ENCODE data around the gene HIVEP2. TPM values are rescaled to one million over a fixed set of nuclear protein-coding genes. Genes with fewer than 3 reads are reported as not detected.

Gene HIVEP2
- total and polyA plus RNA-seq, 5 donors from 2014 or later = 9.7 to 76.7 (median 12.3) TPM

DNA sequence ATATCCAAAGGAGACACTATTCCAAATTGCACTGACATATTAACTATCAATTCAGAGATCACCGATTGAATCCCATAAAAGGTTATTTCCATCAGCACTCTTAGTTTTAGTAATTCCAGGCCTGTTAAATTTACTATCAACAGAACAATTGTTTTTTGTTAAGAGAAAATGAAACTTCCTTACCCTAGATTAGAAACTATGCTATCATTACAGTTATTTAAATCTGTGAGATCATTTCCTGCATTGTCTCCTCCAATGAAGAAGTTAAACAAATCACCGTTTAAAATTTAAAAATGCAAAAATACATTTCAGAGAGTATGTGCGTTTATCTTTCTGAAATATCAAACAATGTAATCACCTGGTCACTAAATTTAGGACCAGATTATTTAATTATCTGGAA is 57.5 kb downstream of the HIVEP2 start:
- H3K4me1 ChIP-seq (ENCODE audit: control insufficient read depth, insufficient read depth, low read length, poor library complexity, severe bottlenecking) = peaks cover 72% of the 10 kb centered on the region
- Mint-ChIP-seq H3K36me3 (no peaks in the 10 kb centered on the region), H3K27ac (peak overlapping the region; percentile 89 to 97 (median 94)), H3K4me3 (peak overlapping the region; percentile 51 to 89 (median 77)), H3K4me1 (peaks cover 51 to 95% (median 84%) of the 10 kb centered on the region in 4 donors), H3K9me3 (peaks cover 0 to 2% (median 0%) of the 10 kb centered on the region in 7 donors), H3K27me3 (no peaks in the 10 kb centered on the region)
- no peaks in the 10 kb centered on the region for H3K9me3 ChIP-seq (ENCODE audit: control insufficient read depth in 2 of 2, low read length in 2 of 2)
- ATAC-seq (ENCODE audit: low read depth in 2 of 2) (no peak), DNase-seq (peak in 1 of 3 donors; percentile 59)
- peak overlapping the region; percentile 95 for H3K4me3 ChIP-seq (ENCODE audit: low read depth, low read length)
- H3K27ac ChIP-seq (ENCODE audit: insufficient read depth, low read length, poor library complexity, severe bottlenecking) = peak overlapping the region; percentile 95
- H3K27me3 ChIP-seq (ENCODE audit: control insufficient read depth, insufficient read depth, low read length) = no peaks in the 10 kb centered on the region
- H3K36me3 ChIP-seq (ENCODE audit: control insufficient read depth, insufficient read depth, low read length) = peaks cover 3% of the 10 kb centered on the region

DNA sequence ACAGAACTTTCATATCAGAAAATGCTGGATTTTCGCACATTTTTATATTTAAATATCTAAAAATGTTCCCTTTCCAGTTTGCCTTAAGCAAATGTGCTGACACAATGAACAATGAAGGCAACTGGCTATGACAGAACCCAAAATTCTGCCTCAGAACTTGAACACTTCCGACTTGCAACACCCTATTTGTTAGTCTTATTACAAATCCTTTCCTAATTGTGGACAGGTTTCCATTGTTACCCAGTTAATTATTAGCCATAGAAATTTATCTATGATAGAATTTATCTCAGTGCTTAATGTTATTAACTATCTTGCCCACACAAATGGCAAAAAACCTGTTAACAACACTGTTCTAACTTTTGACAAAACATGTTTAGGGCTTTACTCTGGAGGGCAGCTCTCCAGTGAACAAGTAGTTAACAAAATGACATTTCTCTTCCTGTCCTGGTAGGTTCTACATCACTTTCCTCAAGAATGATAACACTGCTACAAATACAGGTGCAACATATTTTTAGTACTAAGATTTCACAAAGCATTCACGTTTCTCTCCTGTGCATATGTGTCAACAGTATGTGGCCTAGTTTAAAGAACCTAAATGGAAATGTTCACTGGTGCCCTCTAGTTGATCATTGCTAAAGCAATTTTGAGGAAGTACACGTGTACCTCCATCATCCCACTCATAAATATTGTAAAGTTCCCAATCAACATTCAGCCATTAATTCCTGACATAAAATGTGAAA is 58.4 kb downstream of the HIVEP2 start:
- Mint-ChIP-seq H3K9me3 (peaks cover 0 to 2% (median 0%) of the 10 kb centered on the region in 7 donors), H3K27me3 (no peaks in the 10 kb centered on the region), H3K36me3 (peaks cover 4% of the 10 kb centered on the region), H3K4me3 (peak overlapping the region; percentile 22 to 84 (median 62)), H3K27ac (peak overlapping the region; percentile 92 to 97 (median 94)), H3K4me1 (peaks cover 53 to 95% (median 85%) of the 10 kb centered on the region in 4 donors)
- H3K27ac ChIP-seq (ENCODE audit: insufficient read depth, low read length, poor library complexity, severe bottlenecking) = peak overlapping the region; percentile 95
- peak overlapping the region; percentile 95 for H3K4me3 ChIP-seq (ENCODE audit: low read depth, low read length)
- DNase-seq (peak in 2 of 3 donors; percentile 66 to 76), ATAC-seq (ENCODE audit: low read depth in 2 of 2) (peak; percentile 27 to 33)
- H3K27me3 ChIP-seq (ENCODE audit: control insufficient read depth, insufficient read depth, low read length) = no peaks in the 10 kb centered on the region
- no peaks in the 10 kb centered on the region for H3K9me3 ChIP-seq (ENCODE audit: control insufficient read depth in 2 of 2, low read length in 2 of 2)
- H3K4me1 ChIP-seq (ENCODE audit: control insufficient read depth, insufficient read depth, low read length, poor library complexity, severe bottlenecking) = peaks cover 74% of the 10 kb centered on the region
- H3K36me3 ChIP-seq (ENCODE audit: control insufficient read depth, insufficient read depth, low read length) = peaks cover 3% of the 10 kb centered on the region

GRCh38 chr6:142885182-142885867 is 59.7 kb downstream of the HIVEP2 start:
- ATAC-seq (ENCODE audit: low read depth in 2 of 2) (peak; percentile 88 to 89), DNase-seq (peak; percentile 62 to 84 (median 80))

DNA sequence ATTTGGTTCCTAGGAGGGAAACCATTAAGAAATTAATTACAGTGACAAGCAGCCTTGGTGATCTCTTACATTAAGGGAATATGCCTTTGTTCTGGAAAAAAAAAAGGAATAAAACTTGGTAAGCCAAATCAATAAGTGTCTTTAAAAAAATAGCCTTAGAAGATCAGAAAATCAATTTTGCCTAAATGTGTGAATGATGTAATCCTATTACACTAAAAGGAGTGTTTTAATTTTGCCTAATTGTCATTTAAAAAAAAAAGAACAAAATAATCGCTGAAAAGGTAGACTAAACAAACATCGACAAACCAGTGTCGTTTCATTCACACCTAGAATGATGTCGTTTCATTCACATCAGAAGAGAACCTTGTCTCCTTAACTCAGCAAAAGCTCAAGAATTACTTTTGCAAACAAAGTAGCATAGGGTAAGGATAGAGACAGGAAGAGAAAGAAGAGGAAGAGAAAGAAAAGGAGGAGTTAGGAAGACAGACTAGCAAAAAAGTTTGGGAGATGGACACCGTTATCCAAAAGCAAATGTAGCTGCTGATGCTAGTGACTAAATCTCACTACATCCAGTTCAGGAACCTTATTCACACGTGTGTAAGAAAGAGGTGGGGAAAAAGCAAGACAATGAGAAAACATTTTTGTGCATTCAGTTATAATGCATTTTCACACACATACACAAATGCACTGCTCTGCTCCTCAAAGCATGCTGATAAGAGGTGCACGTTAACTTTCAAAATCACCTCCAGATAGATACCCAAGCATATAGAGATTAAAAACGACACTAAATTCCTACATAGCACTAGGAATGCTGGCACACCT is 60.6 kb downstream of the HIVEP2 start:
- peaks cover 60 to 98% (median 89%) of the 10 kb centered on the region in 4 donors for H3K4me1 Mint-ChIP-seq
- H3K36me3 Mint-ChIP-seq = peaks cover 19% of the 10 kb centered on the region
- H3K9me3 ChIP-seq (ENCODE audit: control insufficient read depth in 2 of 2, low read length in 2 of 2) = no peaks in the 10 kb centered on the region
- peak overlapping the region; percentile 95 for H3K4me3 ChIP-seq (ENCODE audit: low read depth, low read length)
- peaks cover 82% of the 10 kb centered on the region for H3K4me1 ChIP-seq (ENCODE audit: control insufficient read depth, insufficient read depth, low read length, poor library complexity, severe bottlenecking)
- H3K27ac ChIP-seq (ENCODE audit: insufficient read depth, low read length, poor library complexity, severe bottlenecking) = peak overlapping the region; percentile 95
- H3K27ac Mint-ChIP-seq = peak overlapping the region; percentile 94 to 99 (median 99)
- no peaks in the 10 kb centered on the region for H3K27me3 Mint-ChIP-seq
- DNase-seq (no peak), ATAC-seq (ENCODE audit: low read depth in 2 of 2) (no peak)
- no peaks in the 10 kb centered on the region for H3K27me3 ChIP-seq (ENCODE audit: control insufficient read depth, insufficient read depth, low read length)
- H3K9me3 Mint-ChIP-seq = peaks cover 0 to 3% (median 0%) of the 10 kb centered on the region in 7 donors
- peaks cover 2% of the 10 kb centered on the region for H3K36me3 ChIP-seq (ENCODE audit: control insufficient read depth, insufficient read depth, low read length)
- H3K4me3 Mint-ChIP-seq = peak overlapping the region; percentile 87 to 98 (median 95)

More at GRCh38 chr6:142885182-142885867, 59.7 kb downstream of the HIVEP2 start:
- Mint-ChIP-seq H3K9me3 (peaks cover 0 to 3% (median 0%) of the 10 kb centered on the region in 7 donors), H3K4me1 (peaks cover 56 to 96% (median 86%) of the 10 kb centered on the region in 4 donors), H3K4me3 (peak overlapping the region; percentile 87 to 98 (median 95)), H3K27ac (peak overlapping the region; percentile 94 to 99 (median 99)), H3K27me3 (no peaks in the 10 kb centered on the region), H3K36me3 (peaks cover 10% of the 10 kb centered on the region)
- Histone ChIP-seq H3K4me3 (ENCODE audit: low read depth, low read length) (peak overlapping the region; percentile 95), H3K9me3 (ENCODE audit: control insufficient read depth in 2 of 2, low read length in 2 of 2) (no peaks in the 10 kb centered on the region), H3K36me3 (ENCODE audit: control insufficient read depth, insufficient read depth, low read length) (peaks cover 4% of the 10 kb centered on the region), H3K27ac (ENCODE audit: insufficient read depth, low read length, poor library complexity, severe bottlenecking) (peak overlapping the region; percentile 95), H3K4me1 (ENCODE audit: control insufficient read depth, insufficient read depth, low read length, poor library complexity, severe bottlenecking) (peaks cover 73% of the 10 kb centered on the region), H3K27me3 (ENCODE audit: control insufficient read depth, insufficient read depth, low read length) (no peaks in the 10 kb centered on the region)

DNA sequence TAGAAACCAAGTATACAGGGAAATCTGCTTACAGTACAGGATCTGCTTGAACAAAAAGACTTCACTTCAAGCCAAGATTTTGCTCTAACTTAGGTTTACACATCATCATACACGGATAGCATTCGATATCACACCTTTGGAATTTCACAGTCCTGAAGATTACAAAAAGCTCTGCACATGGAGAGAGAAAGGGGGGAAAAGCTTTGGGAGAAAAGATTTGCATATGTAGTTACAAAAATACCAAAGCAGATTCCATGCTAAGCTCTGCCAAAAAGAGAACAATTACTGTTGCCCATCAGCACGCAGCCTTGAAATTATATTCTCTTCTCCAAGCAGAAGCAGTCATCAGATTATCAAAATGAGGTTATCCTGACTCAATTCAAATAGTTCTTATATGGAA is 62.0 kb downstream of the HIVEP2 start:
- peaks cover 85% of the 10 kb centered on the region for H3K4me1 ChIP-seq (ENCODE audit: control insufficient read depth, insufficient read depth, low read length, poor library complexity, severe bottlenecking)
- H3K9me3 Mint-ChIP-seq = peaks cover 0 to 1% (median 0%) of the 10 kb centered on the region in 7 donors
- peak overlapping the region; percentile 51 to 93 (median 62) for H3K27ac Mint-ChIP-seq
- H3K27me3 ChIP-seq (ENCODE audit: control insufficient read depth, insufficient read depth, low read length) = no peaks in the 10 kb centered on the region
- peak overlapping the region; percentile 95 for H3K4me3 ChIP-seq (ENCODE audit: low read depth, low read length)
- peaks cover 21% of the 10 kb centered on the region for H3K36me3 Mint-ChIP-seq
- DNase-seq (no peak), ATAC-seq (ENCODE audit: low read depth in 2 of 2) (no peak)
- no peaks in the 10 kb centered on the region for H3K9me3 ChIP-seq (ENCODE audit: control insufficient read depth in 2 of 2, low read length in 2 of 2)
- peak overlapping the region; percentile 60 to 98 (median 90) for H3K4me3 Mint-ChIP-seq
- H3K27me3 Mint-ChIP-seq = no peaks in the 10 kb centered on the region
- H3K4me1 Mint-ChIP-seq = peaks cover 57 to 98% (median 86%) of the 10 kb centered on the region in 4 donors
- H3K36me3 ChIP-seq (ENCODE audit: control insufficient read depth, insufficient read depth, low read length) = peaks cover 5% of the 10 kb centered on the region
- H3K27ac ChIP-seq (ENCODE audit: insufficient read depth, low read length, poor library complexity, severe bottlenecking) = peak overlapping the region; percentile 95

DNA sequence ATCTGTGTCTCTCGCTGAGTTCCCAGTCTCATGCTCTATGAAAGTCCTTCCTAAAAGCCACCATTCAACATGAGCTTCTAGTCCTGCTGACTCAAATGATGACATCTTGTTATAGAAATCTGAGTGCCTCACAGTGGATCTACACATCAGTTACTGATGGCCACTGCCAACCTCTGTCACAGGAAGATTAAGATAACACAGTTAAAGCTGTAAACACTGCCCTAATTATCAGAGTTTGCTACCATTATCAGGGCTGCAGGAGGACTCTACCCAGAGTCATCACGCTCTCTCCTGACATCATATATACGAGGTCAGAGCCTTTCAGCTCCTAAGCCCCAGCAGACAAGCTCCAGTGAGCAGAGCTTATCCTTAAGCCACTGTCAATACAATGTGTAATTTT is 63.2 kb downstream of the HIVEP2 start:
- Mint-ChIP-seq H3K27ac (peak overlapping the region; percentile 62 to 93 (median 88)), H3K4me3 (peak overlapping the region; percentile 40 to 67 (median 53)), H3K36me3 (peaks cover 27% of the 10 kb centered on the region), H3K4me1 (peaks cover 53 to 96% (median 82%) of the 10 kb centered on the region in 4 donors), H3K27me3 (no peaks in the 10 kb centered on the region), H3K9me3 (peaks cover 0 to 1% (median 0%) of the 10 kb centered on the region in 7 donors)
- Histone ChIP-seq H3K27ac (ENCODE audit: insufficient read depth, low read length, poor library complexity, severe bottlenecking) (peak overlapping the region; percentile 47), H3K27me3 (ENCODE audit: control insufficient read depth, insufficient read depth, low read length) (no peaks in the 10 kb centered on the region), H3K4me1 (ENCODE audit: control insufficient read depth, insufficient read depth, low read length, poor library complexity, severe bottlenecking) (peaks cover 80% of the 10 kb centered on the region), H3K9me3 (ENCODE audit: control insufficient read depth in 2 of 2, low read length in 2 of 2) (no peaks in the 10 kb centered on the region), H3K36me3 (ENCODE audit: control insufficient read depth, insufficient read depth, low read length) (peaks cover 6% of the 10 kb centered on the region), H3K4me3 (ENCODE audit: low read depth, low read length) (peak overlapping the region; percentile 42)
- no peak for DNase-seq
- no peak for ATAC-seq (ENCODE audit: low read depth in 2 of 2)

- peaks cover 0 to 1% (median 0%) of the 10 kb centered on the region in 7 donors for H3K9me3 Mint-ChIP-seq
- Histone ChIP-seq H3K4me3 (ENCODE audit: low read depth, low read length) (peak overlapping the region; percentile 13), H3K27me3 (ENCODE audit: control insufficient read depth, insufficient read depth, low read length) (no peaks in the 10 kb centered on the region), H3K9me3 (ENCODE audit: control insufficient read depth in 2 of 2, low read length in 2 of 2) (no peaks in the 10 kb centered on the region), H3K4me1 (ENCODE audit: control insufficient read depth, insufficient read depth, low read length, poor library complexity, severe bottlenecking) (peaks cover 79% of the 10 kb centered on the region), H3K27ac (ENCODE audit: insufficient read depth, low read length, poor library complexity, severe bottlenecking) (no peak overlapping the region), H3K36me3 (ENCODE audit: control insufficient read depth, insufficient read depth, low read length) (peaks cover 6% of the 10 kb centered on the region)
- peak overlapping the region in 3 of 4 donors; percentile 40 to 67 (median 44) for H3K4me3 Mint-ChIP-seq
- peaks cover 29% of the 10 kb centered on the region for H3K36me3 Mint-ChIP-seq
- H3K27me3 Mint-ChIP-seq = no peaks in the 10 kb centered on the region
- ATAC-seq (ENCODE audit: low read depth in 2 of 2) (no peak), DNase-seq (no peak)
- peak overlapping the region in 2 of 3 donors; percentile 76 to 88 for H3K27ac Mint-ChIP-seq
- H3K4me1 Mint-ChIP-seq = peaks cover 53 to 98% (median 81%) of the 10 kb centered on the region in 4 donors
These were observed 63.7 kb downstream of the HIVEP2 start for GRCh38 chr6:142881290-142881689.

All from CD4-positive, CD25-positive, alpha-beta regulatory T cell (primary cell).